Aorta (tissue), 5 donors: ENCODE measurements around the gene TAF4. TPM values are rescaled to one million over a fixed set of nuclear protein-coding genes. Genes with fewer than 3 reads are reported as not detected.

Experiments used
- ATAC-seq: fragments of 200-7000 bp; cut with Tn5 transposase; one replicate; pipeline ENCODE4 v1.9.1; 2022; ENCODE audit warnings: moderate library complexity; ENCODE audit not compliant: low FRiP score
- DNase-seq, 2 donors: peaks; one replicate each; pipeline ENCODE4 v3.0.0-alpha.2; 2020
- H3K27ac ChIP-seq, 2 donors: one replicate each; pipeline ENCODE4 v1.5.1; 2013; ENCODE audit warnings: low read length in 2 of 2, mild to moderate bottlenecking in 2 of 2, moderate library complexity in 2 of 2, control low read depth in 1 of 2, inconsistent platforms in 1 of 2, low read depth in 1 of 2
- H3K27me3 ChIP-seq, 2 donors: one replicate each; pipeline ENCODE4 v1.6.1; 2013; ENCODE audit warnings: control low read depth in 1 of 2, low read length in 1 of 2, mild to moderate bottlenecking in 1 of 2, moderate library complexity in 1 of 2; ENCODE audit not compliant: insufficient read depth in 2 of 2, control insufficient read depth in 1 of 2
- H3K36me3 ChIP-seq, 2 donors: one replicate each; pipeline ENCODE4 v1.6.1; 2013; ENCODE audit warnings: control low read depth in 1 of 2, low read length in 1 of 2, mild to moderate bottlenecking in 1 of 2; ENCODE audit not compliant: insufficient read depth in 2 of 2, control insufficient read depth in 1 of 2
- H3K4me1 ChIP-seq, 2 donors: one replicate each; pipeline ENCODE4 v1.6.1; 2013; ENCODE audit warnings: low read length in 2 of 2, control low read depth in 1 of 2, mild to moderate bottlenecking in 1 of 2, moderate library complexity in 1 of 2; ENCODE audit not compliant: insufficient read depth in 2 of 2, control insufficient read depth in 1 of 2
- H3K4me3 ChIP-seq, 2 donors: one replicate each; pipeline ENCODE4 v1.5.1; 2013; ENCODE audit warnings: low read length in 2 of 2, control low read depth in 1 of 2, mild to moderate bottlenecking in 1 of 2
- H3K9me3 ChIP-seq: one replicate; pipeline ENCODE4 v1.6.1; 2013; ENCODE audit warnings: mild to moderate bottlenecking, low read length; ENCODE audit not compliant: control insufficient read depth
- WGBS, 2 donors: extraction: QIAGEN DNeasy Blood & Tissue Kit; methylation state at CpG; one replicate each; pipeline ENCODE4 v1.1.7; 2013; 5-methylcytosine and 5-hydroxymethylcytosine counted together
- intact Hi-C, 2 donors: fragments of 100-400 bp; cut with DNase I; formaldehyde crosslinking; loops; one replicate each; pipeline versions ENCODE4 v1.14.2 to v1.15.0; 2022
- polyA plus RNA-seq, 2 donors: library from polyadenylated mRNA; stranded (reverse); fragments of 200-250 nt; gene quantifications; one replicate each; pipeline ENCODE4 v1.2.3, GENCODE V29; 2013
- total RNA-seq, 2 donors: library from RNA; stranded (reverse); fragmentation: NEBNext Ultra II Directional; extraction: Animal tissue kit (Norgen Biotek cat#: 25700); gene quantifications; one replicate each; pipeline ENCODE4 v1.2.1, GENCODE V29; 2021
- donor health status: healthy with polysubstance abuse.
- donor health status: Bipolar disorder and iron deficiency.
- donor health status: DM: no; HTN: no; CAD: no.
- donor health status: DM: no; HTN: no; CAD: no.
- donor health status: DM: yes; HTN: yes; CAD: no.

The TAF4 gene
- total and polyA plus RNA-seq, 4 donors: 2.5 to 19.5 (median 9.0) TPM

DNA sequence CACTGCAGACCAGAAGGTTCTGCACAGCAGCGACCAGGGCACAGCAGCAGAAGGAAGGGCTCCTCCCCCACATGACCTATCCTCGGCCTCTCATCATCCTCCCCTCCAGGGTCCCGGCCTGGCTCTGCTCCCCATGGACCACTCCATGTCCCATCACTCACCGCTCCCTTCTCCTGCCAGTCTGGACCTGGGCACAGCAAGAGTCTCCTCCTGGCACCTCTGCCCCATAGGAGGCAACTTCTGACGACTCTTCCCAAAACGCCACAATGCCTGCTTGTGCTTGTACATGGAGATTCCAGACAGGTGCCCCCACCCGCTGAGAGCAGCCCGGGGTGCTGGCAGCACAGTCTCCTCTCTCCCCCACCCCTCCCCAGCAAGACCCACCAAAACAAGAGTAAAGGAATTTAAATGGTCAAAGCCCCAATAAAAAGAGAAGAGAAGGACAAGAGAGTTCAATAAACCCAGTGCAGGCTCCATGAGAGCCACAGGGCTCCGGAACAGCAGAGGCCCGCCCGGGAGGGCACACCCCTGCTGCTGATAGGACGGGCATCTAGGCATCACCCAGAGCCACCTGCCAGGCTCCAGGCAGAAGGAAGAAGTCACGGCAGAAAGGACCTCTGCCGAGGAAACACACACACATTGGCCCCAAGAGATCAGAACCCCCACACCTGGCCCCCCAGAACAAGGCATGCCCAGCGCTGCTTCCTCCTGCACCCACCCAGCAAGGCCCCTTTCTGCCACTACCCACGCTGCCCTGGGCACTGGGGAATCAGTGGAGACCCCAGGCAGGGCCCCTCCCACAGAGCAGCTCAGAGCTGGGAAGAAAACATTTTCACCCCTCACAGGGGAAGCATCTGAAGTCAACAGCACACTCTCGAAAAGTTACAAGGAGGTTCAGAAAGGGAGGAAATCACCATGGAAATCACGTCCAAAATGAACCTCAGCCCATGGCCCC lies 15.2 kb downstream of the TAF4 start:
- no peaks in the 10 kb centered on the region for H3K27me3 ChIP-seq
- intact Hi-C loops: no loop called here
- H3K9me3 ChIP-seq: no peaks in the 10 kb centered on the region
- no peak for ATAC-seq
- no peak overlapping the region for H3K27ac ChIP-seq
- DNase-seq: peak in 1 of 2 donors; percentile 56
- no peaks in the 10 kb centered on the region for H3K4me1 ChIP-seq
- WGBS, 2 donors: 79 to 80% methylated on average over 18 of the region's 18 CpGs
- H3K36me3 ChIP-seq: no peaks in the 10 kb centered on the region
- H3K4me3 ChIP-seq: no peak overlapping the region

DNA sequence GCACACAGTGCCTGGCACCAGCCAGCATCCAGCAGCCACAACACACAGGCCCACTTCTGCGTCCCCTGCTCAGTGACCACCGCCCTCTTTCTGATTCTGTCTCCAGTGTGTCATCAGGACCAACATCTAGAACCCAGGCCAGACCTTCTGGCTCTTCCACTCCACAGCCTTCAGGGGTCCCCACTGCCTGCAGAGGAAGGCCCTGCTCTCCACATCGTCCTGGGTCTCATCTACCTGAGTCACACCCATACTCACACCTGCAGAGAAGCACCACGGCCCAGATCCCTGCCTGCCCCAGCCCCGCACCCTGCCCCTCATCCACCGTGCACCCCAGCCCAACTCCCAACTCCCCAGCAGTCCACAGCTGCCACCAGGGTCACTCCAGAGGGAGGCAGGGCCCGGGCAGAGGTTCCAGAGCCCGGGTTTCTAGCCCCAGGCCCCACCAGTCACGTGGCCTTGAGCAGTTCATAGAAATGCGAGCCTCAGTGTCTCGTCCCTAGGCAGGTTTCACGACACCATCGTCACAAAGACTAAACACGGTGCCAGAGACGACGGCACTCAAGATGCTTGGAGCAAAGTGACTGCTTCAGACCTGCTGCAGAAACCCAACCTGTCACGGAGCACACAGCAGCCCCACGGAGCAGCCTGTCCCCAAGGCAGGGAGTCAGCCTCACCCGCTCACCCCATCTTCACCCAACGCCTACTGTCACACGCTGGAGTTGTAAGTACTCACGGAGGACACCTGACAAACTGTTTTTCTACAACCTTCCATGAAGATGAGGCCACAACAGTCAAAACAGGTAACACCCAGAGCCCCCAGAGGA lies 16.1 kb downstream of the TAF4 start:
- intact Hi-C loops: no loop called here
- Histone ChIP-seq H3K27me3 (no peaks in the 10 kb centered on the region), H3K4me1 (no peaks in the 10 kb centered on the region), H3K36me3 (no peaks in the 10 kb centered on the region), H3K27ac (no peak overlapping the region), H3K4me3 (no peak overlapping the region), H3K9me3 (no peaks in the 10 kb centered on the region)
- no peak for ATAC-seq
- 90 to 93% methylated on average over 22 of the region's 22 CpGs for WGBS, 2 donors
- peak in 1 of 2 donors; percentile 67 for DNase-seq

GRCh38 chr20:62048821-62049291 lies 16.8 kb downstream of the TAF4 start:
- Histone ChIP-seq H3K9me3 (no peaks in the 10 kb centered on the region), H3K4me1 (no peaks in the 10 kb centered on the region), H3K36me3 (no peaks in the 10 kb centered on the region), H3K4me3 (no peak overlapping the region), H3K27ac (no peak overlapping the region), H3K27me3 (no peaks in the 10 kb centered on the region)
- ATAC-seq (no peak), DNase-seq (peak in 1 of 2 donors; percentile 76)
- 90% methylated on average over 17 to 18 of the region's 18 CpGs for WGBS, 2 donors
- intact Hi-C loops: no loop called here

- peak in 1 of 2 donors; percentile 60 for DNase-seq
- Histone ChIP-seq H3K4me1 (no peaks in the 10 kb centered on the region), H3K27me3 (no peaks in the 10 kb centered on the region), H3K36me3 (no peaks in the 10 kb centered on the region), H3K27ac (no peak overlapping the region), H3K9me3 (no peaks in the 10 kb centered on the region), H3K4me3 (no peak overlapping the region)
- 87 to 91% methylated on average over 7 of the region's 7 CpGs for WGBS, 2 donors
- intact Hi-C loops: no loop called here
- no peak for ATAC-seq
Measured at GRCh38 chr20:62048346-62048761, 17.3 kb downstream of the TAF4 start.

DNA sequence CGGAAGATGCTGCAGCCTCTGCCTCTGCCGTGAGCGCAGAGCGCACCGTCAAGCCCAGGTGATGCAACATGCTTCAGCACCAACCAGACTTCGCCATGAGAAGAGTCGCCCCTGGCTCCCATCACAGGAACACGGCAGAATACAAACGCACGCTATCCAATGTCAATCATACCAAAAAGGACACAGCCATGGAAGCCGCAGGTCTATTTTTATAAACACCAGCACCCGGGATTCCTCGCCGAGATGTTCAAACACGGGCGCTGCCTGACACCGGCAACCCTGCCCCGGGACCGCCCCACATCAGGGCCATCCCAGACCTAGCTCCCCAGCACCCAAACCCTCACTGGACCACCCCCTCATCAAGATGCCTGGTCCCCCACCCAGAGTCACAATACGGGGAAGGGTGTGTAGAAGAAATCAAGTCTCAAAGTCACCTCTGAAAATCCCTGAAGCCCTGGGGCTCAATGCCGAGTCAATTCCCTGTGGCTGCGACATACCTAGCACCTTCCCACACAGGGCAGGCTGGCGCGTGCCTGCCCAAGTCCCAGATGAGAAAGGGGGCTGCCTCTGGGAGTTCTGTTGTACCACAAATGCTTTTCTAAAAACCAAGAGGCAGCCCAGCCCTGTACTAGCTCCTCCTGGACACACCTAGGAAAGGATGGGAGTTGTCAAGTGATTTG lies 17.9 kb downstream of the TAF4 start:
- H3K27me3 ChIP-seq: no peaks in the 10 kb centered on the region
- no peaks in the 10 kb centered on the region for H3K4me1 ChIP-seq
- no peak for ATAC-seq
- H3K27ac ChIP-seq: no peak overlapping the region
- intact Hi-C loops: no loop called here
- no peaks in the 10 kb centered on the region for H3K36me3 ChIP-seq
- WGBS, 2 donors: 93 to 95% methylated on average over 24 of the region's 24 CpGs
- no peak overlapping the region for H3K4me3 ChIP-seq
- H3K9me3 ChIP-seq: no peaks in the 10 kb centered on the region
- peak in 1 of 2 donors; percentile 72 for DNase-seq

DNA sequence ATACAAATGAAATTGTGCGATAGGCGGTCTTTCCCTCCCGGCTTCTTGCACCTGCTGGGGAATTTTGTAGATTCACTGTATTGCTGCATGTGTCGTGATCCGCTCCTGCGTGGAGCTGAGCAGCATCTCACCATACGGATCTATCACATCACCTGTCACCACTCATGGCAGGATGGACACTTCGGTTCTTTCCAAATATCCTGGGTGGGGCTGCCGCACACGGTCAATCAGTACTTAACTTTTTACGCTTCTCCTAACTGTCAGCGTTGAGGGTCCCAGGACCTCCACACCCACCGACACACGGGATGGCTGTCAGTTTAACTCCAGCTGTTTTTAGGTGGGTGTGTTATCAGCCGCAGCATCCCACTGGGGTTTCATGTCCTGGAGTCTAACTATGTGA lies 19.2 kb downstream of the TAF4 start:
- Histone ChIP-seq H3K27ac (no peak overlapping the region), H3K36me3 (no peaks in the 10 kb centered on the region), H3K9me3 (no peaks in the 10 kb centered on the region), H3K4me1 (no peaks in the 10 kb centered on the region), H3K4me3 (no peak overlapping the region), H3K27me3 (no peaks in the 10 kb centered on the region)
- DNase-seq (peak in 1 of 2 donors; percentile 25), ATAC-seq (no peak)
- WGBS, 2 donors: 95% methylated on average over 15 of the region's 15 CpGs
- intact Hi-C loops: no loop called here

DNA sequence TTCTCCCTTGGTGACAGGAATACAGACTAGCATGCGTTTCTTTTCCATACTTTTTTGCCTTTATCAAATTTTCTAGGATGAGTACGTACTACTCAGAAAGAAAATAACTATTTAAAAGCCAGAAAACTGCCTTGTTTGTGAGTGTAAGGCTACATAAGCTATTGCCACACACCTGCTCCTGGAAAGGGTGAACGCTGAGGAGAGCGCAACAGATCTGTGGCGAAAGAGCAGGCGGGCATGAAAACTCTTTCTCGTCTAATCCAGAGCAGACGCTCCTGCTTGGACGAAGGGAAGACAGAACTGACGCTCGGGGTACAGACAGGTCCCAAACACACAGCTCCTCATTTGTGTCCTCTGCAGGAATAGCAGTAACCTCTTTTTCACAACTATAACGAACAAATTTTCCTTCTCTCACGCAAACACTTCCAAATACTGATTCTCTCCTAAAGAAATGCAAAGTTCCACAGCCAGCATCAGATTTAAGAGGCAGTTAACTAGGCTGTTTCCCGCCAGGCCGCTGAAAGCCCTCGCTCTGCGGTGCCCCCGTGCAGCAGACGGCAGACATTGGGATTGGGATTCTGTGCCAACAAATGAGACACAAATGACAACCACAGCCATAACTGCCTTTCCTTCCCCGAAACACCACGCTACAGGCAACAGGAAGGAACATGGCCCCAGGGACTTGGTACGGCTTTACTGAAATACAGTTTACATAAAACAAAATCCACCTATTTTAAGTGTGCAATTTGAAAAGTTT lies 20.0 kb downstream of the TAF4 start:
- DNase-seq (no peak), ATAC-seq (no peak)
- H3K4me3 ChIP-seq: no peak overlapping the region
- H3K9me3 ChIP-seq: no peaks in the 10 kb centered on the region
- H3K4me1 ChIP-seq: no peaks in the 10 kb centered on the region
- H3K36me3 ChIP-seq: no peaks in the 10 kb centered on the region
- intact Hi-C loops: no loop called here
- no peak overlapping the region for H3K27ac ChIP-seq
- H3K27me3 ChIP-seq: no peaks in the 10 kb centered on the region
- 83 to 84% methylated on average over 22 of the region's 22 CpGs for WGBS, 2 donors

- no peak overlapping the region for H3K27ac ChIP-seq
Measured at GRCh38 chr20:62045118-62045517, 20.6 kb downstream of the TAF4 start.

More at GRCh38 chr20:62045118-62045517, 20.6 kb downstream of the TAF4 start:
- ATAC-seq: no peak
- H3K9me3 ChIP-seq: no peaks in the 10 kb centered on the region
- no peaks in the 10 kb centered on the region for H3K27me3 ChIP-seq
- DNase-seq: peak in 1 of 2 donors; percentile 56
- no peak overlapping the region for H3K4me3 ChIP-seq
- no peaks in the 10 kb centered on the region for H3K4me1 ChIP-seq
- no peaks in the 10 kb centered on the region for H3K36me3 ChIP-seq
- intact Hi-C loops: no loop called here
- 93 to 94% methylated on average over 20 of the region's 20 CpGs for WGBS, 2 donors
